D341Med (cell line): ENCODE data around the gene SNRNP25.

Source experiments
- DNase-seq: peaks from one replicate; pipeline ENCODE4 v3.0.0; 2012; ENCODE audit warnings: low spot score

The SNRNP25 gene

GRCh38 chr16:63998-64913 is 10.6 kb downstream of the SNRNP25 start:
- no peak for DNase-seq

- DNase-seq, result no peak
These were observed 11.3 kb downstream of the SNRNP25 start for GRCh38 chr16:64914-65255.

- peak; percentile 92 for DNase-seq
These were observed 12.1 kb downstream of the SNRNP25 start for GRCh38 chr16:65745-66144.

GRCh38 chr16:66309-67182 is 12.9 kb downstream of the SNRNP25 start:
- DNase-seq, result no peak

DNA sequence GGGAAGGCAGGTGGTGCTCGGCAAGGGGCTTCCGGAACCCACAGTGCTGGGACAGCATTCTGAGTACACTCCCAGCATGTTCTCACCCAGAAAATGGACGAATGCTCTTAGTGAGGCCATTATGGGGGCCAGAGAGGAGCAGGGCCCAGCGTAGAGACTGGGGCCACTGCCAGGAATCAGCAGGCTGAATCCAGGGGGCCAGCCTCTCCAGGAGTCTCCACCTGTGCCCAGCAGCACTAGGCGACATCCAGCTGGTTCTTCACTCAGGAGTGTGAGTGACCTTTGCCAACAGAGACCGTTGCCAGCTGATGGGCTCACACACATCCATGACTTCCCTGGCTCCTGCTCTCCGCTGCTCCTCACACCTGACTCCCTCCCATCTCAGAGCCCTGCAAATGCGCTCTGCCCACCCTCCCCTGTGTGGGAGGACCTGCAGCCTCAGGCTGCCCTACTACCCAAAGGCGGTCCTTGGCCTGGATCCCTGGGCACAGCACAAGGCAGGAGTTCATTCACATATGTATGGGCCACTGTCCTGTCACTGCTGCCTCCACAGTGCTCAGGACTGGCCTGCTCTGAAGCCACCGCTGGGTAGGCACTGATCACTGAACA is 13.7 kb downstream of the SNRNP25 start:
- DNase-seq, result no peak

- DNase-seq, result no peak
These were observed 14.5 kb downstream of the SNRNP25 start for GRCh38 chr16:67884-68789.

DNA sequence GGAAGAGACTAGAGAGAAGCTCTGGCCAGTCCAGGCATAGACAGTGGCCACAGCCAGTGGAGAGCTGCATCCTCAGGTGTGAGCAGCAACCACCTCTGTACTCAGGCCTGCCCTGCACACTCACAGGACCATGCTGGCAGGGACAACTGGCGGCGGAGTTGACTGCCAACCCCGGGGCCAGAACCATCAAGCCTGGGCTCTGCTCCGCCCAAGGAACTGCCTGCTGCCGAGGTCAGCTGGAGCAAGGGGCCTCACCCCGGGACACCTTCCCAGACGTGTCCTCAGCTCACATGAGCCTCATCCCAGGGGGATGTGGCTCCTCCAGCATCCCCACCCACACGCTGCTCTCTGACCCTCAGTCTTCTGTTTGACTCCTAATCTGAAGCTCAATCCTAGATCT is 15.6 kb downstream of the SNRNP25 start:
- no peak for DNase-seq

DNA sequence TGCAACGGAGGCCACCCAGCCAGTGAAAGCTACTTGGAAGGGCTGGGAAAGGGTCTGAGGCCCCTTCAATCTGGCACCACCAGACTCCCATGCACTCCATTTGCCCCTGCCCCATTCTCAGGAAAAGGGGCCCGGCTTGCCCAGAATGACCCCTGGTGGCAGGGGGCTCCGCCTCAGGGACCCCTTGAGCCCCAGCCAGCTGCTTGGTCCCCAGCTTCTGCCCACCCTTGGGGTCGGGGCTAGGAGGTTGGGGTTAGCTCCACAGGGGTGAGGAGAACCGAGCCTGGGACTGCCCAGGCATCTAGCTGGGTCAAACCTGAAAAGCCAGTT is 17.5 kb downstream of the SNRNP25 start:
- DNase-seq, result no peak

GRCh38 chr16:71540-72401 is 18.1 kb downstream of the SNRNP25 start:
- peak; percentile 66 for DNase-seq

- peak; percentile 69 for DNase-seq
These were observed 19.2 kb downstream of the SNRNP25 start, which contains the start of gene RHBDF1 for GRCh38 chr16:72561-73548. Gene RHBDF1 (minus strand): TSS chr16:72631. CDS start chr16:65015, 7,616 bp downstream.

DNA sequence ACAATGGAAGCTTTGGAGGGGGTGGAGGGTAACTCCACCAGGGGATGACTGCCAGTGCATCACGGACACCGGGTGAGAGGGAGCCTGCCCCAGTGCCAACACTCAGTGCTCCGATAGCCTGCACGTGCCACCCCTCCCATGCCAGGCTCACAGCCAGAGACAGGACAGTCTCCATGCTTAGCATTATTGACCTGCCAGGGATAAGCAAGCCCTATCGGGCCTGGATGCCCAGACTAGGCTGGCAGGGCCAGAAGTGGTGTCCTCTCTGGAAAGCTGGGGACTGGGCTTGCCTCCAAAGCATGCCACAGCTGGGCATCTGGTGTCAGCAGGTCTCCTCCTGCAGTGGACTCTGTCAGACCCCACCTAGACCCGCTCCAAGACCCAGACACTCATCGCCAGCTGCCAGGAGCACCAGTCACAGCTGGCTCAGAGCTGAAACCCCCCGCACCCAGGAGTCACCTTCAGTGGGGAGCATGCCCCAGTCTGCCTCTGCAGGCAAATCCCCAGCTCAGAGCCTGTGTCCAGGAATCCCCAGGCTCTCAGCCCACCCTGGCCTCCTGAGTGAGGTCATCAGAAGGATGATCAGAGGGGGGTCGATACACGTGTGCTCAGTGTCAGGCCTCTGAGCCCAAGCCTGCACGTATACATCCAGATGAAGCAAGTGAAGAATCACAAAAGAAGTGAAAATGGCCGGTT is 20.6 kb downstream of the SNRNP25 start:
- DNase-seq, result no peak

DNA sequence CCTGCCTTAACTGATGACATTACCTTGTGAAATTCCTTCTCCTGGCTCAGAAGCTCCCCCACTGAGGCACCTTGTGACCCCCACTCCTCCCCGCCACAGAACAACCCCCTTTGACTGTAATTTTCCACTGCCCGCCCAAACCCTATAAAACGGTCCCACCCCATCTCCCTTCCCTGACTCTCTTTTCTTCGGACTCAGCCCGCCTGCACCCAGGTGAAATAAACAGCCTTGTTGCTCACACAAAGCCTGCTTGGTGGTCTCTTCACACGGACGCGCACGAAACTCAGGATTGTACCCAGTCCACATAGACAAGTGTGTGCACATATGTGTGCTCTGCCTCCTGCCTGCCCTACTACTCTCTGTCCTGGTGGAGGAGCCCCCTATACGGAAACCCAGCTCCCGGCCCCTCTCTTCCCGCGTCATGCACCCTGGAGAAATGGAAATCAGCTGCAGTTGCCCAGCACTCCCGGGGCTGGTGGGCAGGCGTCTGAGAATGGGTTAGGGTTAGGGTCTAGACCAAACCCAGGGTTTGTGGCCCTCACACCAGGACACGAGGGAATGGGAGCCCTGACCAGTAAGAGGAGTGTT is 21.2 kb downstream of the SNRNP25 start:
- no peak for DNase-seq

DNA sequence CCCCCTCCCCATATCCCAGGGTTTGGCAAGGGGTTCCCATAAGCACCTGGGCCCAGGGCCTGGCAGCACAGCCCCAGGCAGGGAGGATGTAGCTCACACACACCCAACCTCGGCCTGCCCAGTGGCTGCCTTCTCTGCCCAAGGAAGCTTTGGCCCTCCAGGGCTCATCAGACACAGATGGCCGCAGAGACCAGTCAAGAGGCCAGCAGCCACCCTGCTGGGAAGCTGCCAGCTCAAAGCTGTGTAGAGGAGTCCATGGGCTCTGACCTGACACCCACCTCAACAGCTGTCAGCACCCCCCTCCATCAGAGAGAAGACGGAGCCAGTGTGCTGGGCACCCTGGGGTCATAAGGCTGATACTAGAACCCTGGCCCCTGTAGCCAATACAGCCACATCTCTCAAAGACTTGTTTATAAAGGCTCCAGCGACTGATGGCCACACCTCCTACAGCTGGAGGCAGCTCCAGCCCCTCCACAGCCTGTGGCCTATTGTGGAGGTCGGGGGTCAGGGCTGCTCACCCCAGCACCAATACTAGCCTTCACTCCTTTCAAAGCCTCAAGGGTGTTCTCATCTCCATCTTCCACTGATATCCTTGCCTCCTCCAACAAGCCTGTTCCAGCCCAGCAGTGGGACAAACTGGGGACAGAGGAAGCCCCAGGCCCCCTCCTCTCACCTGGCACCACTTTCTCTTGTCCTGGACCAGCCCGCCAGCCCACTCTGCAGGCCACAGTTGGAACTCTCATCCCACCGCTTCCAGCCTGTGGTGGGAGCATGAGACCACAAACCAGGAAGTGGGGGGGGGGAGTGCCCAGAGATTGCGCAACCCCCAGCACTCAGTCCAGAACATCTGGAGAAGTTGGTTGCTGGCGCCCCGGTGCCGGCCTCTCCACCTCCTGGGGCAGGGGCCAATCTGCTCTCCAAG is 22.2 kb downstream of the SNRNP25 start:
- no peak for DNase-seq

DNA sequence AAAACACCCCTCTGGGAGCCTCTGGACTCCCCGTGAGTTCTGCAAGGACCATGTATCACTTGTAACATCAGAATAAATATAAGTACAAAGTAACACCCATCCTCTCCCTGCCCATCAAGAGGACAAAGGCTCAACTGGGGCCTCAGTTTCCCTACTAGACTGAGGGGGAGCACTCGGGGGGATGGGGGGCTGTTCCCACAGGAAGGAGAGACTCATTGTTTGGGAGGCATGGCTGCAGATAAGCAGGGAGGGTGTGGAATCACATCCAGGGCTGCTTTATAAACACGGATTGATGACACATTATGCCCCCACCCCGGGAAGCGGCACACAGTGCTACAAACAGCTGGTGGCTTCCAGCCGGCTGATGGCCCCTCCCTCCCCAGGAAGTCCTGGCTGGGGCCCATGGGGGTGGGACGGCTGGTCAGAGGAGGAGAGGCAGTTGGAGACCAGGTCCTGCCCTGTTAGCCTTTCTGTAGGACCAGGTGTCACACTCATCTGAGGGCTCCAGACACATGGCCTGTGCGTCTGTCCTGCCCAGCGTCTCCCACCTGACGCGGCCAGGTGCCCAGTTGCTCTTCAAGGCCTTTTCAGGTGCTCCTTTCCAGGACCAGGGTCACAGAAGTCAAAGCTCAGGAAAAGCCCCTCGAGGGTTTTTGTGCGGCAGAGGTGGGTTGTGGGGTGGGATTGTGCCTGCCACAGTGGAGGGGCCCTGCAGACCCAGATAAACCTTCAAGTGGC is 23.1 kb downstream of the SNRNP25 start:
- DNase-seq, result no peak

DNA sequence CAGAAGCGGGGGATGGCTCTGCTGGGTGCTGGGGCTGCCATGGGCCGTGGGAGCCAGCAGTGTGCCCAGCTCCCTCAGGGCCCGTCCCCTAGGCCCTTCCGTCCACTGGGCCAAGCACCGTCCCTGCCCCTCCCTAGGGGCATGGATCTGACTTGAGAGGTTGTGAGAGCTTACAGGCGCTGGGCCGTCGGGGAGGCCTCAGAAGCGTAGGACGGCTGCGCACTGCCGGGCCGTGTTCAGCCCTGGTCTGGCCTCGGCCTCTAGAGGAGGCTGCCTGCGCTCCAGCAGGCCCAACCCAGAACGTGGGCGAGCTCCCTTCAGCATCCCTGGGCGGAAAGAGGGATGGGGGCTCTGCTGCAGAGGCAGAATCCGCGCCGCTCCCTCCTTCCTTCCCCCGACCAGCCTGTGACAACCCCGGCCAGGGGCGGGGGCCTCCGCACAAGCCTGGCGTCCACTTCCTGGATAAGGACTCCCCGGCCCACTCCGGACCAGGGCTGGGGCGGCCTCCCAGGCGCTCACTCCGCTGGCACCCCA is 23.7 kb downstream of the SNRNP25 start:
- peak; percentile 54 for DNase-seq

GRCh38 chr16:77807-78443 is 24.3 kb downstream of the SNRNP25 start, which contains the start of gene MPG:
Gene MPG (plus strand): TSS chr16:78225. CDS start chr16:78310, 85 bp downstream.
- DNase-seq, result peak; percentile 96
